Amniotic stem cell (primary cell): ENCODE results near the gene GAST.

Source experiments
- DNase-seq: peaks from one replicate; lab custom pipeline; 2025; lab: John Stamatoyannopoulos, UW

GAST gene

DNA sequence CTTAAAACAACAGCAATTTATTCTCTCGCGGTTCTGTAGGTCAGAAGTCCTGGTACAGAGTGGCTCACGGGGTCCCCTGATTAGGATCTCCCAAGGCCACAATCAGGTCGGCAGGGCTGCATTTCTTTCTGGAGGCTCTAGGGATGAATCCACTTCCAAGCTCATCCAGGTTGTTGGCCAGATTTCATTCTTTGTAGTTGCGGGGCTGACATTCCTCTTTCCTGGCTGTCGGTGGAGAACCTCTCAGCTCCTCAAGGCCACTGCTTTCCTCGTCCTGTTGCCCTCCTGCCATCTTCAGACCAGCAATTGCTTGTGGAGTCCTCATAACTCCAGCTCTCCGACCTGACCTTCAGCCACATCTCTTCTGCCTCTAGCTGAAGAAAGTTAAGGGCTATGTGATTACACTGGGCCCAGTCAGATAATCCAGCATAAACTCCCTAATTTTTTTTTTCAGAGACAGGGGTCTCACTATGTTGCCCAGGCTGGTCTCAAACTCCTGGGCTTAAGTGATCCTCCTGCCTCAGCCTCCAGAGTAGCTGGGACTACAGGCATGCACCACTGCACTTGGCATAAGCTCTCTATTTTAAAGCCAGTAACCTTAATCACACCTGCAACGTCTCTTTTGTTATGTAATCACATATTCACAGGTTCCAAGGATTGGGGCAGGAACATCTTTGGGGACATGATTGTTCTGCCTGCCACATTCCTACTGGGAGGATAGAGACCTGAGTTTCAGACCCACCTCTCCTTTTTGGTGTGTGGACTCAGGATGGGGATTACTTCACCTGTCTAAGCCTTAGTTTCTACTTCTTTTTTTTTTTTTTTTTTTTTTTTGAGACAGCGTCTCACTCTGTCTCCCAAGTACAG lies 4.1 kb upstream of the GAST start:
- DNase-seq = no peak

DNA sequence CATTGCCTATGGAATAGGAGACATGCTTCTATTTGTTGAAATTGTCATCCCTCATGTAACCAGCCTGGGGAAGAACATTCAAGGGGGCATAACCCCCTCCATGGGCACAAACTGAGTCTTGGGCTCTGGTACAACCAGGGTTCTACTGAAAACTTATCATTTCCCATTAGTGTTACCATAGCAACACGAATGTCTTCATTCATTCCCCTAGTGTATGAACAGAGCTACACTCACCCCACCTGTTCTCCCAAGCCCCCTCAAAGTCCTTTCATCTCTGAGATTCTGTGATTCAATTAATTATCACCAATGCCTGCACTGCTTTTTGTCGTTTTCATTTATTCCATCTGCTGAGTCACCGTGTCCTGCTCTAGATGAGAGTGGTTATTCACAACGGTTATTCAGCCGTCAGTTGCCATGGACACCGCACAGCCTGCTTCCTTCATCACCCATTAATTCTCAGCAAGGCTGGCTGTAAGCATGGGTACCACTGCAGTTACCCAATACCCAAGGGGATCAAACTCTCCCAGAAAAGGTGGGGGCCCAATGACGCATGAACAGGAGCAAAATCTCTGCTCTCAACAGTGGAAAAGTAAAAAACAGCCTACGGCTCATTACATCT lies 1.6 kb upstream of the GAST start:
- DNase-seq = no peak

DNA sequence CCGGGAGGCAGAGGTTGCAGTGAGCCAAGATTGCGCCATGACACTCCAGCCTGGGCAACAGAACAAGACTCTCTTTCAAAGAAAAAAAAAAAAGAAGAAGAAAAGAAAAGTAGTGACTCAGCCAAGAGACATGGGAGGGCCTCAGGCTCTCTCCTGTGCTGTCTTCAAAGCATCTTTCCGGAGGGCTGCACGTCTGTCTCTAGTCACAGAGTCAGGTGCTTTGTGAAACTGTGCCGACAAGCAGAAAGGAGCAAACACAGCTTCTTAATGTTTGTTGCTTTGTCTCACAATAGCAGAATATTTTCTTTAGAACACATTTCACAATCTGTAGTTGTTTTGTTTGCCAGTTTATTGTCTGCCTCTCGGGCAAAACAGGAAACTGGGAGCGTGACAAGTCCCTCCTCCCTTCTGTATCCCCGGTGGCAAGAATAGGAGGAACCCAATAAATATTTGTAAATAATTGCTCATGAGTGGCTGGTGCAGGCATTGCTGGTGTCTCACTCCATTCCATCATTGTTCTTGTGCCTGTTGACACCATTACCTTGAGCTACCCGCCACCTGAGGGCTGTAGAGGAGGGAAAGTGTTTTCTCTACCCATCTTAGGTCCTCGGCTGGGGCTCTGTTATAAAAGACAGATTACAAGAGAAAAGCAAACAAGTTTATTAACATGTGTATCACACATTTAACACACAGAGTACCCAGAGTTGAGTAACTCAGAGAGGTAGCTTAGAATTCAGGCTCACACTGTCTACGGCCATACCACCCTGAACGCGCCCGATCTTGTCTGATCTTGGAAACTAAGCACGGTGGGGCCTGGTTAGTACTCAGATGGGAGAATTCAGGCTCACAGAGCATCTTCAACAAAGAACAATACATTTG lies 5.5 kb downstream of the GAST start:
- no peak for DNase-seq

DNA sequence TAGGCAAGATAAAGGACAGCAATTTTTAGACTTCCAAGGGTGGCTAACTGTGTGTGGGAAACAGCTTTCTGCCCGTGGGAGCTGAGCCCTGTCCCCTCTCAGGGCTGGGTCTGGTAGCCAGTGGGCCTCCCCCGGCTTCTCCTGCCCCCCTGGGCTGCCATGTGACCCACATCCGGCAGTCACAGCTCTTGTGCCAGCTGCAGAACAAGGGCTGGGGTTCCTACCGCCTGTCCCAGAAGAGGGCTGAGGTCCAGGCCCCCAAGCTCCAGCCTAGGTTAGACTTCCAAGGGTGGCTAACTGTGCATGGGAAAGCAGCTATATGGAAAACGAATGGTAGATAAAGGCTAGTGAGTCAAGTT lies 6.1 kb downstream of the GAST start:
- no peak for DNase-seq

DNA sequence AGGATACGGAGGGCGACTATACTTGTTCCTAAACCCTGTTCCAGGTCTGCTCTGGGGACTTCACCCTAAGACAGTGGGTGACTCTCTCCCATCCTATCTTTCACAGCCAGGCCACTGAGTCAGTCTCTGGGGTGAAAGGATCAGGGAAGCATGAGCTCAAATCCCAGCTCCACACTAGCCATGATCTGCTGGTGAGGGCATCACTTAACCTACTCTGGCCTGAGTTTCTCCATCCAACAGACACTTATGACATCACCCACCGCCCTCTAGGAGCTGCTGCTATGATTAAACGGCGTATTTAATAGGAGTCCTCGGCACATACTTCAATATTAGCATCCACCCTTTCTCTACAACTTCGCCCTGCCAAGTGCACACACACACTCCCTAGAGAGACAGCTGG lies 10.1 kb downstream of the GAST start:
- DNase-seq = no peak

DNA sequence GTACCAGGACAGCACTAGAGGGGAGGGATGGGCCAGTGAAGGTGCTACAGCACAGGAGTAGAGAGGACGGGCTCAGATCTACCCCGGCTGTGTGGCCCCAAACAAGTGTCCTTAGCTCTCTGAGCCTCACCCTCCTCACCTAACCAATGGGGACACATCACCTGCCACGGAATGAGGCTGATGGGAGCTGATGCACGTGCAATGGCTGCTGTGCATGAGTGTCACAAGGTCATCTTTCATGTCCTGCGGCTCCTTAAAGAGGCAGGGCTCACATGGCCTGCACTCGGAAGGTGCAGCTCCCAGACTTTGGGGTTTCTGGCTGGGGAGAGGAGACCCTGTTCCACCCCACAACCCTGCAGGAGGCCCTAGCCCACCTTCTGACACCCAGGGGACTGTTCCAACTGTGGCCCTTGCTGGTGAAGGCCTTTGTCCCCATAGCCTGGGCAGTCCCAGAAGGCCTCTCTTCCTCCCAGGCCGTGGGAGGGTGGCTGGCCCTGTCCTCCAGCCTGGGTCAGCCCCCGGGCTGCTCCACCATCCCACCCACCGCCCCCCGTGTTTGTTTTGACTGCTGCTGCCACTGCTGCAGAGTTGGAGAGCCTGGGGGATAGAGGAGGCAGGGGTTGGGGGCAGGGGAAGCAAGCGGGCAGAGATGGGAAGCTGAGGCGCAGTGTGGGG lies 11.8 kb downstream of the GAST start:
- DNase-seq = no peak

DNA sequence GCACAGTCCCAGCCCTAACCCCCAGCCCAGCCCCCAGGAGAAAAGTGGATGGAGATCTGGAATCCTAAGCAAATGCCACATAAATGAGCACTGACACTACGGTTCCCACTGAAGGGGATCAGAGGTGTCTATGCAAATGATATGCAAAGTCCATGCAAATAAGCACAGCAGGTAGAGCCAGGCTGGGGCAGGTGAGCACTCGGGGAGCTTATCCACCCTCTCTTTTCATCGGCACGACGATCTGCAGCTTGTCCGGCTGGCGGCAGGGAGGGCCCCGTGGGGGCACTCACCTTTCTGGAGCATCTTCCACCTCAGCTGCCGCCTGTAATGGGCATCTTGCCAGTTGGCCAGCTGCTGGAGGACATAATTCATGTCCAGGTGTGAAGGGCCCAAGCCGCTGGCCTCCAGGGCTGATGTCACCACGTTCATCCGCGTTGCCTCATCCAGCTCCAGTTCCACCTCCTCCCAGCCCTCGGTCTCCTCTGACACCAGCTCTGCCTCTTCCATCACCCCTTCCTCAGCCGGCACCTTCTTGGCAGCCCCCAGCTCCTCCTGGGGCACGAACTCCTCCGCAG lies 12.4 kb downstream of the GAST start:
- DNase-seq = no peak

DNA sequence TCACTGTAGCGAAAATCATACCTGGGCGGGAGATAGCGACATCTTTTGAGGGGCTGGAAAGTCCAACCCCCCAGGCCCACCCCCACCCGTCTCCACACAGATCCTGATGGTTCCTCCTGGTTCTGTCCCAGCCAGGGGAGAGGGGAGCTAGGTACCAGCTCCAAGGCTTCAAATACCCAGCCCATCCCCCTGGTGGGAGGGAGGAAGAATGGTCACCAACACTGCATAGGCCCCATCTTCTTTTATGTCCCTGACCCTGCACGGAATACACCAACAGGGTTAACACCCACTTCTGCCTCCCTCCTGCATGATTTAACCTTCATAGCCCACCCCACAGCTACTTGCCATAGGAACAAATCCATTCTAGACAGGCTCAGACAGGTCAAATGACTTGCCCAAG lies 13.0 kb downstream of the GAST start:
- DNase-seq = no peak

DNA sequence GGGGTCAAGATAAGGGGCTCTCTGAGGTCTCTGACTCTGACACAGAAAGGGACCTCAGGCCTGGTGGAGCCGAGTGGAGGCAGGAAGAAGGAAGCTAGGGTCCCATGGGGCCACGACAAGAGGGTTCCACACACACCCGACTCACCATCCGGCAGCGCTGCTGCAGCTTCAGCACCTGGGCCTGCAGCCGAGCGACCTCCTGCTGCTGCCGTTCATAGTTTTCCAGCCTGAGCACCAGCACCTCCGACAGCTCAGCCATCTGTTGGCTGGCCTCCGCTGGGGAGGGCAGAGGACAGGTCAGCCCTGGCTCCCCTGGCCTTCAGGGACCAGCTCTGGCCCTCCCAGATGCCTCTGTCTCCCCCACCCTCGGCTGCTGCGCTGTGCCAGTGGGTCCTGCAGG lies 15.9 kb downstream of the GAST start:
- no peak for DNase-seq

DNA sequence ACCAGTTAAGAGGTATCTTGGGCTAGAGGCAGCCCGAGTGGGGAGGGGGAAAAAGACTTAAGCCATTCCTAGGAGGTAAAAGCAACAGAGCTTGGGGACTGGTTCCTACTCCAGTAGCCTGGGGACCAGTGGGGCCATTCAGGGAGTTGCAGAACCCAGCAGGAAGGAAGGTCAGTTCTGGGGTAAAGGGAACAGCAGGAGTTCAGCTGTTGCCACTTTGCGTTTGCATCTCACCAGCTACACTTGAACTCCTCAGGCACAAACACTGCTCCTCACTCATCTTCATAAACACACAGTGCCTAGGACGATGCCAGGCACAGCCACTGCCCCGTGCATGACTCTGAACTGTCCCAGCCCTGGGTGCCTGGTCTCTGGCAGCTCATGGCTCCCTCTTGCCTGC lies 18.3 kb downstream of the GAST start:
- no peak for DNase-seq

DNA sequence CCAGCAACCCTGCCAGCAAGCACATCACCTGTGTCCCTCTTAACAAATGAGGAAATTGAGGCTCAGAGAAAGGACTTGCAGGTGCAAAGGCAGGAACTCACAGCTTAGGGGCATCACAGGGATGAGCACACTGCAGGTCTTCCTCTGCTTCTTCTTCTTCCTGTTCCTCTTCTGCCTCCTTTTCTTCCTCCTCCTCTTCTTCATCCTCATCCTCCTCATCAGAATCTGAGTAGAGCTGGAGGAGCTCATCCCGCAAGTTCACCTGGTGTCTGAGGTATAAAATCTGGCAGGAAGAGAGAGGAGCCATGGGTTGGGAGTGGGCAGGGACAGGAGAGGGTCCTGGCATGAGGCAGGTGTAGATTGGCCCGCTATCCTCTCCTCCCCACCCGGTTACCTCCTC lies 19.7 kb downstream of the GAST start:
- DNase-seq = no peak

DNA sequence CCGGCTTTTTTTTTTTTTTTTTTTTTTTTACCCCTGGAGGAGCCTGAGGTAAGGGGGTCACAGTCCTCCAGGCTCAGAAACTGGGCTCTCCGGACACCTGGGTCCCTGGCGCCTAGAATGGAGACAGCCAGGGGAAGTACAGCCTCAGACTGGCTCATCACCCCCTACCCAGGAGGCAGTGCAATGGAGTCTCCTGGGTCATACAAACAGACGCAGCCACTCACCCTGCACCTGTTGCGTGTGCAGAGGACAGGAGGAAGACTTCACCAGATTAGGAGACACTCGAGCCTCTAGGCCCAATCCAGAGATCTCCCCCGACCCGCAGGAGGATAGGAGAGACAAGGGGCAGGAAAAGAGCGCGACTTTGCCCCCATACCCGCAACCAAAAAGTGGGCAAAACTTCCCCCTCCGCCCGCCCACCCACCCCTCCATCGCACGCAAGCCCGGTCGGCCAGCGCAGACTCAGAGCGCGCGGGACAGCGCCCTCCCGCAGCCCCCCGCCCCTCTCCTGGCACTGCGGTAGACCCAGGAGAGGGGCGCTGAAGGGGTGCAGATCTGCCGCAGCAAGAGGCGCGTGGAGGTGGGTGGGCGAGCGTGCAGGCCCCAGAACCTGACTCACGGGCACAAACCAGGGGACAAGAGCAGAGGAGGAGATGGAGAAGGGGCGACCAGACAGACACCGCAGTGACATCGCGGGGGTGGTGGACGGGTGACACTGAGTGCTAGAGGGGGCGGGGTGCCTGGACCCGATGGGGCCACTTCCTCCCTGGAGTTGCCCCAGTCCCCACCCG lies 21.4 kb downstream of the GAST start:
- DNase-seq = no peak

DNA sequence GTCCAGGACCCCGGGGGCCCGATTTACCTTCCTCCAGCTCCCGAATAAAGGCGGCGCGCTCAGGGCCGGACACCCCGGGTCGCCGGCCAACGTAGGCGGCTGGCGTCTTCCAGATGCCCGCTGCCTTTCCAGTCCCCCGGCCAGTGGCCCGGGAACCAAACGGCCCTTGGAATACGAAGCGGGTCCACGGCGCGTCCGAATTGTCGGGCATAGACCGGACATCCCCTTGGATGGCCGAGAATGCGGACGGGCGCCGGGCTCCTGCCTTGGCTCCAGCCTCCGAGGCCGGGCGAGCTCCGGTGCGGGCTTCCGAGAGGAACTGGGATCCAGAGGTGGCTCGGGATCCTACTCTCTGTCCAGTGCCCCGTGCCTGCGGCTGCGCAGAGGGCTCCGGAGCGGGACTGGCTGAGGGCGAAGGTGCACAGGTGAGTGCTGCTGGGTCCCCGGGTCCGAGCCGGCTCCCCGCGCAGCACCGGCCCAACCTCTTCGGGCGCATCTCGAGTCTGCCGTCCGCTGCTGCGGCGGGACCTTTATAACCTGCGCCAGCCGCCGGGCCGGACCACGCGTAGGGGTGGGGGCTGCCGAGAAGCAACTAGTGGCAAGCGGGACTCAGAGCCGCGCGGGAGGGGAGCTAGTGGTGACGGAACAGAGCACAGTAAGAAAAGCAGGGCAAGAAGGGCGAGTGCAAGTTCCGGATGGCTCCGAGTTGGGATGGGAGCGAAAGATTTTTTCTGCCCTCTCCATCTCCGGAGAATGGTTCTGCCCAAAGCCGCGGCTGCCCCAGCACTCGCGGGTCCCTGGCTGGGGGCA lies 22.2 kb downstream of the GAST start, which contains the start of gene HAP1:
HAP1 (minus strand) TSS at position 505 of the 810 bp plus-strand sequence; CDS start at position 496, 9 bp downstream.
- DNase-seq = no peak

DNA sequence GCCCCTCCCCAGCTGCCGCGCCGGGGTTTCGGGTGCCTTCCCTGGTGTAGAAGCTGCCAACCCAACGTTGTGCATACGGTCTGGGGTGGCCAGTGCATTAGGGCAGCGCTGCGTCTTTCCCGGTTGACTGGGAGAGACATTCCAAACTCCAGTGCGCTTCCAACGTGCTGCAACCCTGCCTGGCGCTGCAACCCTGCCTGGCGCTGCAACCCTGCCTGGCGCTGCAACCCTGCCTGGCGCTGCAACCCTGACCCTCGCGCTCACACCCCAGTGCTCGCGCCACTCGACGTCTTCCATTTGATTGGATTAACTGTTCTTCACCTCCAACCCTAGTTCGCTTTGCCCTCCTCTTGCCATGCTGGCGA lies 22.8 kb downstream of the GAST start:
- no peak for DNase-seq

DNA sequence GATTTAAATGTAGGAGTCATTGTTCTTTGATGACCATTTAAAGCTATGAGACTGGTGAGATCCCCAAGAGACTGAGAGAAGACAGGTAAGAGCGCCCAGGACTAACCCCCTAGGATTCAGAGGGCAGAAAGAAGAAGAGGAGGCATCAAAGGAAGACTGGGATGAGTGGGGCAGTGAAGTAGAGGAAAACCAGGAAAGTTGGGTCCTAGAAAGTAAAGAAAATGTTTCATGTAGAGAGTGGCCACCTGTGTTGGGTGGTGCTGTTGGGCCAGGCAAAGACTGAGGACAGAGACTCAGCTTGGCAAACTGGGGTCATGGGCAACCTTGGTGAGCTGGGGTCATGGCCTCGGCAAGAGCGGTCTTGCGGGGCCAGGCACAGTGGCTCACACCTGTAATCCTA lies 23.6 kb downstream of the GAST start:
- no peak for DNase-seq

DNA sequence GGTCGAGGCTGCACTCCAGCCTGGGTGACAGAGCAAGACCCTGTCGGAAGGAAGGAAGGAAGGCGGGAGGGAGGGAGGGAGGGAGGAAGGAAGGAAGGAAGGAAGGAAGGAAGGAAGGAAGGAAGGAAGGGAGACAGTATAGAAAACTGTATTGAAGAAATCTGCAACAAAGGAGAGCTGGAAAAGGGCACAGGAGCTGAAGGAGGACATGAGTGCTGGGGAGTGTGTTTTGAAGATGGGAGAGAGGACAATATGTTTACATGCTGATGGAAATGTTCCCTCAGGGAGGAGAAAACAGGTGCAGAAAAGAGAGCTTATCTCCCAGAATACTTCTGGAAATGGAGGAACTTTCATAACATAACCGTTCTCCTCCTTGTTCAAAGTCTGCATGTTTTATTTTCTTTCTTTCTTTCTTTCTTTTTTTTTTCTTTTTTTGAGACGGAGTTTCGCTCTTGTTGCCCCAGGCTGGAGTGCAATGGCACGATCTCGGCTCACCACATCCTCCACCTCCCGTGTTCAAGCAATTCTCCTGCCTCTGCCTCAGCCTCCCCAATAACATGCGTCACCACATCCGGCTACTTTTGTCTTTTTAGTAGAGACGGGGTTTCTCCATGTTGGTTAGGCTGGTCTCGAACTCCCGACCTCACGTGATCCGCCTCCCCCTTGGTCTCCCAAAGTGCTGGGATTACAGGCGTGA lies 25.0 kb downstream of the GAST start:
- no peak for DNase-seq

DNA sequence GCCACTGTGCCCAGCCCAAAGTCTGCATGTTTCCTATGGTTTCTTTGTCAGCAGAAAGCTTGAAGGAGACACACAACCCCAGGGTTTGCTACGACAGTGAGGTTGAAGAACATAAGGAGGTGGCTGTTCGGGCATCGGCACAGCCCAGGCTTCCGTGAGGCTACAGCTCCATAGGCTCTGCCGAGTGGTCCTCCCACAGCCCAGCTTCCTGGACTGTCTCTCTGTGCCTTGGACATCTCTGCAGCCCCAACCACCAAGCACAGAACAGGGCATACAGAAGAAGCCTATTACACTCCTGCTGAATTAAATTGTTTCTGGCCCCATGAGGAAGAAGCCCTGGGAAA lies 25.5 kb downstream of the GAST start:
- DNase-seq = no peak

DNA sequence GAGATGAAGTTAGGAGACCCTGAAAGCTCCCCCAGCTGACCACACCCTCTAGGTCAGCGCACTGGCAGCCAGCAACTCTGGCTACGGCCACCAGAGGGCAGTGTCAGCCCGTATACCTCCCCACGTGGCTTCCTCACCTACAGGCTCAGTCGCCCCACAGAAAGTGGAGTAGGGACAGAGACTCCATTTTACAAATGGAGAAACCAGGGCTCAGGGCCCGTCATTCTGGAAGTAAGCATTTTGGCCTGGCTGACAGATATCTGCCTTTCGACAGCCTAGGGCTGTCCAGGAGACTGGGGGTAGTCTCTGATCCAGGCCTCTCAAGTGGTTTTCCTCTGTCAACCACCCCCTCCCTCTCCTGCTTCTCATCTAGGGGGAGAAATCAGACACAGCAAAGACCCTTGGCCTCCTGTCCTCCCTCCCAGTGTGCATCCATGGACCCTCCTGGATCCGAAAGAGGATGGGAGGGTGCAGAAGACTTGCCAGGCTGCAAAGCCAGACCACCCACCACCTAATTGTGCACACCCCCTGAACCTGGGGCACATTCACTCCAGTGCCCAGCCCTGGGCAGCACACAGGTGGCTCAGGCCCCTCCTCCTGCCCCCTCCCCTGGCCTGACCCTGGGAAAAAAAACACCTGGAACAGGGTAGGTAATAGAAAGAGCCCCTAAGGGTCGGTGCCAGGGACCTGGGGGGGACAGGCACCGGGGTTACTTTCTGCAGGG lies 26.1 kb downstream of the GAST start:
- DNase-seq = peak; percentile 51

DNA sequence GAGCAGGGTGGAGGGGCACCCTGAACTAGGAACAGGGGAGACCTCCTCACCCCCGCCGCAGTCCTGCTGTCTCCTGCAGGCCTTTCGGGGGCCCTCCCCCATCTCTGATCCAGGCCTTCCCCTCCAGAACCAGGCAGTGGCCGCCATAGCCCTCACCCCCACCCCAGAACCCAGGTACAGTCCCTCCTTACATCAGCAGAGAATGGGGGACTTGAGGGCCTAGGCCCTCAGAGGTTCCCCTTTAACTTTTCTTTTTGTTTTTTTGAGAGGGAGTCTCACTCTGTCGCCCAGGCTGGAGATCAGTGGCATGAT lies 26.6 kb downstream of the GAST start:
- no peak for DNase-seq
